NB4 (cell line): ENCODE results near the gene SCFD2.

Experiments used
- DNase-seq: peaks from one replicate; pipeline ENCODE4 v3.0.0; 2010; ENCODE audit warnings: low read depth
- H3K4me3 ChIP-seq: one replicate; pipeline ENCODE4 v1.5.1; 2011; ENCODE audit warnings: mild to moderate bottlenecking, low read depth, low read length, moderate library complexity
- CTCF ChIP-seq: IDR thresholded peaks from one replicate; pipeline ENCODE4 v1.5.1; 2012; ENCODE audit warnings: low read depth, low read length
- MAX ChIP-seq: IDR thresholded peaks from 2 replicates; pipeline ENCODE4 v1.6.1; 2011; ENCODE audit warnings: low read depth, low read length
- MYC ChIP-seq: IDR thresholded peaks from 2 replicates; pipeline ENCODE4 v1.6.1; 2011; ENCODE audit warnings: low read depth, low read length
- POLR2A ChIP-seq: IDR thresholded peaks from 2 replicates; pipeline ENCODE4 v1.6.1; 2011; ENCODE audit warnings: mild to moderate bottlenecking; ENCODE audit not compliant: insufficient read length; ENCODE audit errors: extremely low read depth

The SCFD2 gene

GRCh38 chr4:52841682-52842456 lies 524.0 kb downstream of the SCFD2 start:
- H3K4me3 ChIP-seq, result no peak overlapping the region
- no peak for DNase-seq
- no peak for TF ChIP-seq CTCF
- TF ChIP-seq MAX, result no peak
- TF ChIP-seq POLR2A, result no peak
- TF ChIP-seq MYC, result no peak

DNA sequence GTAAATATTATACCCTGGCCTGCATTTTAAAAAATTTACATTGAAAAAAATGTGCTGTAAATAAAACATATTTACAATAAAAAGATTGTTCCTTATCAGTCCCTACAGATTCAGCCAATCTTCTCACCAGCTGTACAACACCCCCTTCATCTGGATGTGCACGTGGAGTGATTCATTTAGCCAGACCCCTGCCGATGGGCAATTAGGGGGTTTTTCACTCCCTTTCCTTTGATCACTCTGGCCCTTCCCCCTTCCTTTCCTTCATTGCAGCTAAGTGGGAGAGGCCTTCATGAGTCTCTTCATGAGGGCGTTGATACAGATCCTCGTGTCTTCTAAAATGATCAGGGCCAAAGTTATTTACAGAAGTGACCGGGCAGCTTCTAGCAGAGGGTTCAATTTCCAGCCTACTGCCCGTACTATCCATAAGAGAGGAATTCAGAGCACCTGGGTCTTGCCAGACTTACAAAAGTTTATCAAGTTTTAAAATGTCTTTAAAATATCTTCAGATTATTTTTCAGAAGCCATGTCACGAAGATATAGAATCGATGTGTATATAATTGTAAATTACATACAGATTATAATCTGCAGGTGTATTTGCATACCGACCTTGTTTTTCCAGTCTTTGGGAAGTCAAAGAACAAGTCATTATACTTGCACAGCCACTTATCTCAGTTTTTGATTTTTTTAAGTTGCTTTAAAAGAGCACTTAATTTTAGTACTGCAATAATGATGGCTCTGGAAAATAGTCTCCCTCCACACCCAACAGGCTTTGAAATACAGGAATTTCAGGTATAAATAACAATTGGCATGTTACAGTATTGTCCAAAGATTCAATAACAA lies 525.1 kb downstream of the SCFD2 start:
- TF ChIP-seq POLR2A (no peak), MAX (no peak), CTCF (no peak), MYC (no peak)
- H3K4me3 ChIP-seq, result no peak overlapping the region
- DNase-seq, result no peak

- no peak for DNase-seq
Observed at GRCh38 chr4:52838729-52839586, 526.9 kb downstream of the SCFD2 start.

GRCh38 chr4:52837716-52838558 lies 527.9 kb downstream of the SCFD2 start:
- TF ChIP-seq POLR2A (no peak), MAX (no peak)
- peak; percentile 77 for DNase-seq
- no peak overlapping the region for H3K4me3 ChIP-seq

More at GRCh38 chr4:52838729-52839586, 526.9 kb downstream of the SCFD2 start:
- H3K4me3 ChIP-seq, result no peak overlapping the region
- TF ChIP-seq CTCF, result no peak

DNA sequence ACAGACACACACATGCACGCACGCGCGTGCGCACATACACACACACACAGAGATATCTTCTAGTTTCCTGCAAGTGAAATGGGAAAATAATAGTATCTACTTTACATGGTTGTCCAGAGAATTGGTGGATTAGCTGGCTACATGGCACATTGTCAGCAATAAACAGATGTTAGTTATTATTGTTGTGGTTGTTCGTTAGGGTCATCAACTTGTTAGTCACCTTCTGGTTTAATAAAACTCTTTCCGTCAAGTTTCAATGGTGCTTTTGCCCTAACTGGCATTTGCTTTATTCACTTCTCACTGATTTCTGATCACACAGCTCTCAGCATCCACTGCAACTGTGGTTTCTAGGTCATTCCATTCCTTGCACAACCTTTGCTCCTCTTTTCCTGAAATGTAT lies 529.2 kb downstream of the SCFD2 start:
- no peak for TF ChIP-seq MAX
- no peak for TF ChIP-seq POLR2A
- TF ChIP-seq MYC, result no peak
- TF ChIP-seq CTCF, result no peak
- no peak for DNase-seq
- no peak overlapping the region for H3K4me3 ChIP-seq
